HG02610 (cell line): ENCODE results near the gene MERTK.
A peak's percentile ranks its signal among the peaks of the same experiment; 100 is the strongest.
"Not testable (repeated sequence)": the region's sequence is repeated elsewhere in the genome, so short reads cannot be mapped to it uniquely, and the experiment has no call there.

Experiments
- ATAC-seq: cut with Tn5 transposase; IDR thresholded peaks from one replicate; pipeline ENCODE4 v1.9.1; 2021; ENCODE audit warnings: mild to moderate bottlenecking, moderate library complexity; ENCODE audit not compliant: unreplicated experiment

The MERTK gene

DNA sequence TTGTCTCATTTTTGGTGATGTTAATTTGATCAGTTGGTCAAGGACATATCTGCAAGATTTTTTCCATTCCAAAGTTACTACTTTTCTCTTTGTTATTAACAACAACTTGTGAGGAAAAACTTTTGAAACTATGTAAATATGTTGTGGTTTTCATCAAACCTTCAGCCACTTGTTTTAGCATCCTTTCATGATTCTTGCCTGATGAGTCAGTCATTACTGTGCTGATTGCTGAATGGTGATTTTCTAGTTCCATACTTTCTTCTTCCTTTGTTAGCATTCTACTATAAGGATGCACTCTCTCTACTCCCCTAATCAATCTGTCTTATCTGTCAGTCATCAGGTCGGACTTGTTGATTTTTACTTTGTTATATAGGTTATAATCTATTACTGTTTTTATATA is 167.6 kb downstream of the MERTK start:
- peak; percentile 67 for ATAC-seq

DNA sequence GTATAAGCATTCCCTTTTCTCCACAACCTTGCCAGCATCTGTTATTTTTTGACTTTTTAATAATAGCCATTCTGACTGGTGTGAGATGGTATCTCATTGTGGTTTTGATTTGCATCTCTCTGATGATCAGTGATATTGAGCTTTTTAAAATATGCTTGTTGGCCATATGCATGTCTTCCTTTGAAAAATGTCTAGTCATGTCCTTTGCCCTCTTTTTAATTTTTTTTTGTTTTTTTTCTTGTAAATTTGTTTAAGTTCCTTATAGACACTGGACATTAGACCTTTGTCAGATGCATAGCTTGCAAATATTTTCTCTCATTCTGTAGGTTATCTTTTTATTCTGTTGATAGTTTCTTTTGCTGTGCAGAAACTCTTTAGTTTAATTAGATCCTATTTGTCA is 171.4 kb downstream of the MERTK start:
- ATAC-seq, result not testable (repeated sequence)

DNA sequence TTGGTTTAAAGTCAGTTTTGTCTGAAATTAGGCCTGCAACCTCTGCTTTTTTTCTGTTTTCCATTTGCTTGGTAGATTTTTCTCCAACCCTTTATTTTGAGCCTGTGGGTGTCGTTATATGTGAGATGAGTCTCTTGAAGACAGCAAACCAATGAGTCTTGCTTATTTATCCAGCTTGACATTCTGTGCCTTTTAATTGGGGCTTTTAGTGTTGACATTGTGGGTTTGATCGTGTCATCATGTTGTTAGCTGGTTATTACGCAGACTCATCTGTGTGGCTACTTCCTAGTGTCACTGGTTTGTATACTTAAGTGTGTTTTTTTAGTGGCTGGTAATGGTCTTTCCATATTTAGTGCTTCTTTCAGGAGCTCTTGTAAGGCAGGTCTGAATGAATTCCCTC is 175.5 kb downstream of the MERTK start:
- no peak for ATAC-seq

GRCh38 chr2:112074506-112074905 is 176.1 kb downstream of the MERTK start:
- no peak for ATAC-seq

DNA sequence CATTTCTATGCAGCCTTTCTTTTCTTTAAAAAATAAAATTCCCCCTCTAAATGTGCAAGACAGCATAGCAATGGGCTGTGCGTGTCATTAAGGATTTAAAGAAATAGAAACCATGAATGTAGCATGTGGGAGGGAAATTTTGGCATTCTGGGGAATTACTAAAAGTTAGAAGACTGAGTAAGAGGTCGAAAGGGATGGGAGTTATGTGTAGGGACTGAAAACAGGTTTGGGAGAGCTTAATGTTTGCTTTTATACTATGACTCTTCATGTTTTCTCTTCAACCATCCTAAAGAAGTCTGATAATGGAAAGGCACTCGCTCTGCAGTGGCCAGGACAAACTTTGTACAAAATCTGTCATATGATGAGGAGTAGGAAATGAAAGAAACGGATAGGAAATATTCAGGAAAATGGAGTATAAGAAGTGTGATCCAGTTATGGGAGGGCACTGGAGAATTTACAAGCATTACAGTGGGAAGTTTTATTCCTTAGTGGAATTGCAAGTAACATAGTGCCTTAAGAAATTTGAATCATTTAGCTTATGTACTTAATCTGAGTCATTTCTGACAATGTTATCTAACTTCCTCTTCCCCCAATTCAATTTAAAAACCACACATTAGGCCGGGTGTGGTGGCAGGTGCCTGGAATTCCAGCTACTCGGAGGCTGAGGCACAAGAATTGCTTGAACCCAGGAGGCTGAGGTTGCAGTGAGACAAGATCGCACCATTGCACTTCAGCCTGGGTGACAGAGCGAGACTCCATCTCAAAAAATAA is 177.3 kb downstream of the MERTK start:
- peak; percentile 69 for ATAC-seq

DNA sequence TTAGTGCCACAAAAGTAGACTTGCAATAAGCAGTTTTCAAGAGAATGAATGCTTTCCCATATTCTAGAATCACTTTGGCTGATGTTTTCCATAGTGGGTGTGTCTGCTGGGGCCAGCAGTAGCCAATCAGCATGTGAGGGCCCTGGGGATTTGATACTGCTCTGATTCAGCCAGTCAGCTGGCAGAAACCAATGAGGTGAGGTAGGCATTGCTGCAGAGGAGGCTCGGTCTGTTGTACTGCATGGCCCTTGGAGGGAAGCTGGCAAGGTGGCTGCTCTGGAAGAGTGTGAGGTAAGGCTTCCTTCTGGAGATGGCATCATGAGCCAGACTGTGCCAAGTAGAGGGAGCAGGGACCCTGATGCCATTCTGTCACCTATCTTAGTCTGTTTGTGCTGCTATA is 179.4 kb downstream of the MERTK start:
- ATAC-seq, result no peak
